T-helper 22 cell (primary cell): ENCODE results near the gene SKA3.
"Not testable (repeated sequence)": the region's sequence is repeated elsewhere in the genome, so short reads cannot be mapped to it uniquely, and the experiment has no call there.

Experiments used
- DNase-seq: peaks from one replicate; pipeline ENCODE4 v3.0.0-alpha.2; 2020; ENCODE audit warnings: low read depth

The SKA3 gene

DNA sequence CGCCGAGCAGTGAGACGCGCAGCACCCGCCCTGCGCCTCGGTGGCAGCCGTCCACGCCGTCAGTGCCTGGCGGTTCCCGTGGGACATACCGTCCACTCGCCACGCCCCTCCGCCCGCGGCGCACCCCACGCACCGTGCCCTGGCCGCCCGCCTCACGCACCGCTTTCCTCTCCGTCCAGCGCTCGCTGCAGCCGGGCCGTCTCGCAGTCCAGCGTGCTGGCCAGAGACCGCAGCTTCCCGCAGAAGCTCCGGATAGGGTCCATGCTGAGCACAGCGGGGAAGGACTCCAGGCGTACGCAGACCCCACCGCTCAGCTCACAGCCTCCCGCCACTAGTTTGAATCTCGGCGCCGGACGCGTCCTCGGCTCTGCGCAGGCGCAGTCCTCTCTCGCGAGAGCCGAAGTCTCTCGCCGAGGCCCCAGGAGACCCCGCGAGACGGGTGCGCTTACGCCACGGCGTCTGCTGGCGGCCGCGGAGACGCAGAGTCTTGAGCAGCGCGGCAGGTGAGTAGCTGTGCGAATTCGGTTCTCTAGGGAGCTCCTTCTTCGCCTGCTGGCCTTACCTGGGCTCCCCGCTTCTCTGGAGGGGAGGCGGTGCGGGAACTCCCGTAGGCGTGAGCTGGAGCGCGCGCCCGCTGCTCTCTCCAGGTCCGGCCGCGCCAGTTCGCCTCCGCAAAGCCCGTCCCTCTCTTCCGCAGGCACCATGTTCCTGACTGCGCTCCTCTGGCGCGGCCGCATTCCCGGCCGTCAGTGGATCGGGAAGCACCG is at the start of gene SKA3, which contains the start of gene MRPL57:
Gene SKA3 (minus strand): TSS at position 338 of the 767 bp plus-strand sequence. CDS start 75 bp downstream, at position 263.
Gene MRPL57 (plus strand): TSS at position 444 of the 767 bp plus-strand sequence. CDS start 259 bp downstream, at position 703.
- peak; percentile 88 for DNase-seq

GRCh38 chr13:21225082-21225481 is 48.7 kb upstream of the SKA3 start:
- DNase-seq, result no peak

GRCh38 chr13:21221268-21221667 is 44.9 kb upstream of the SKA3 start:
- no peak for DNase-seq

- DNase-seq, result not testable (repeated sequence)
Observed at GRCh38 chr13:21219716-21220115, 43.4 kb upstream of the SKA3 start.

DNA sequence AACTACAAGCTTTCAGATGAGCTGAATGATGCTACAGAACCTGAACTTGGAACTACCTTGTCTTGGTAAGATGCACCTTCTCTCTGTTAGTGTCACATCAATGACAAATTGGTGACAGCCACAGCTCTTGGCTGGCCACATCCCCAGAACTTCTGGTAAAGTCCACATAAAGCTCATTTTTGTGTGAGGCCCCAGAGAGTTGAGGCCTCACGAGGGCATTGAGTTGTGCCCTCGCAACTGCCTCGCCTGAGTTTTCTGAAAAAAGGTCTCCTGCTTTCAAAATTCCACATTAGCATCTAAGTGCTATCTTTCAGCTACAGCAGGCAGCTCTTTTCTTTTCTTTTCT is 42.7 kb upstream of the SKA3 start:
- DNase-seq, result no peak

- DNase-seq, result no peak
Observed at GRCh38 chr13:21218351-21219035, 42.1 kb upstream of the SKA3 start.

- no peak for DNase-seq
Observed at GRCh38 chr13:21216332-21216731, 40.0 kb upstream of the SKA3 start.

DNA sequence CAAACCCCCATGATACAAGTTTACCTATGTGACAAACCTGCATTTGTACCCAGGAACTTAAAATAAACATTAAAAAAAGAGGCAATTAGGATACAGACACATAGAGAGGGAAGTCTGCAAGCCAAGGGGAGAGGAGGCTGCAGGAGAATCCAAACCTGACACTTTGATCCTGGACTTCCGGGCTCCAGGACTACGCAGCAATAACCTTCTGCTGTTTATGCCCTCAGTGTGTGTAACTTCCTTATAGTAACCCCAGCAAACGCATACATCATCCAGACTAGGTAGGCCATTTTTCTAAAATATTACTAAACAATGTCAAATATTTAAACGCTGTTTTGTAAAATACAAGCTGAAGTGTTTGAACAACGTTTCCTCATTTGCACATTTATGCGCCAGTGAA is 39.1 kb upstream of the SKA3 start:
- DNase-seq, result not testable (repeated sequence)

GRCh38 chr13:21212138-21212775 is 35.9 kb upstream of the SKA3 start:
- no peak for DNase-seq

DNA sequence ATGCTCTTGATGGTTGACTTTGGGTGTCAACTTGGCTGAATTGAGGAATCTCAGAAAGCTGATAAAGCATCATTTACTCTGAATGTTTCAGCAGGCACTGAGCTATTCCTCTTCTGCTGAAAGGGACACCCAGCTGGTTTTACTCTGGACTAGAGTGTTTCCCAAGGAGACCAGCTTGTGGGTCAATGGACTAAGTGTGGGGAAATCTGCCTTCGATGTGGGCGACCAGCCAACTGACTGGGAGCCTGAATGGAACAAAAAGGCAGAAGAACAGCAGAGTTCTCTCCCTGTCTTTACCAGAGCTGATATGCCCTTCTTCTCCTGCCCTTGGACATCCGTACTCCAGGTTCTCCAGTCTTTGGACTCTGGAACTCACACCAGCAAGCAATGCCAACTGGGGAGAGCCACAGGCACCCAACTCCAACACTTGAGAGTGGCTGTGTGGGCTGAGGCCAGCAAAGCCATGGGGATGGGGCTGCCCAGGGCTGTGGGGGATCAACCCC is 32.4 kb upstream of the SKA3 start:
- no peak for DNase-seq

GRCh38 chr13:21202767-21203531 is 26.6 kb upstream of the SKA3 start:
- no peak for DNase-seq

DNA sequence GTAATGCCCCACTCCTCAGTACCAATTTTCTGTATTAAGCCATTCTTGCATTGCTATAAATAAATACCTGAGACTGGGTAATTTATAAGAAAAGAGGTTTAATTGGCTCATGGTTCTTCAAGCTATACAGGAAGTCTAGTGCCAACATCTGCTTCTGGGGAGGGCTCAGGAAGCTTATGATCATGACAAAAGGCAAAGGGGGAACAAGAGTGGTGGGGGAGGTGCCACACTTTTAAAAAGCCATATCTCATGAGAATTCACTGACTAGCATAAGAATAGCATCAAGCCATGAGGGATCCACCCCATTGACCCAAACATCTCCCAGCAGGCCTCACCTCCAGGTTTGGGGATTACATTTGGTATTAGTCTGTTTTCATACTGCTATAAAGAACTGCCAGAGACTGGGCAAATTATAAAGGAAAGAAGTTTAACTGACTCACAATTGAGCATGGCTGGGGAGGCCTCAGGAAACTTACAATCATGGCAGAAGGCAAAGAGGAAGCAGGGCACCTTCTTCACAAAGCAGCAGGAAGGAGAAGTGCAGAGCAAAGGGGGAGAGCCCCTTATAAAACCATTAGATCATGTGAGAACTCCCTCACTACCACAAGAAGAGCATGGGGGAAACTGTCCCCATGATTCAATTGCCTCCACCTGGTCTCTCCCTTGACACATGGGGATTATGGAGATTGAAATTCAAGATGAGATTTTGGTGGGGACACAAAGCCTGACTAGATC is 25.3 kb upstream of the SKA3 start:
- DNase-seq, result not testable (repeated sequence)

GRCh38 chr13:21198391-21198790 is 22.0 kb upstream of the SKA3 start:
- not testable (repeated sequence) for DNase-seq

DNA sequence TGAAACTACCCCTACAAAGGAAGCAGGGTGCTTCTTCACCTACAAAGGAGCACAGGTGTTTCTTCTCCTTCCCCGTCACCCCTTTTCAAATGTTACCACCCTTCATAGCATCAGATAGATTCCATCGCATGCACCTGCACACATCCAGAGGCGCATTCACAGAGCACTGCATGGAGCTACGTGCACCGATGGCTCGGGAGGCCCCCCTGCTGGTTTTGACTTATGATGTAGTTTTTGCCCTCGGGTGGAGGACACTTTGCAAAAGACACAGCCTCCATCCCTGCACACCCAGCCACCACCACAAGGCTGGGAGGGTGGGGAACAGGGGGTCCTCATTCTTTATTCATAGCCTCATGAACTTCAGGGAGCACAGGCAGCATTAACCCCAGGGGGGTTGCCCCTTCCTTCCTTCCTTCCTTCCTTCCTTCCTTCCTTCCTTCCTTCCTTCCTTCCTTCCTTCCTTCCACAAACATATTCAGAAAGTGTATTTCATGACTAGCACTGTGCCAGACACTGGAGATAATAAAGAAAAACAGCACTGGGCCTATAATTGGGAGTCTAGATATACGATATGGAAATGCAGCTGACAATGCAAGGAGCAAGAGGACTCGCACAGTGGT is 21.4 kb upstream of the SKA3 start:
- DNase-seq, result not testable (repeated sequence)

DNA sequence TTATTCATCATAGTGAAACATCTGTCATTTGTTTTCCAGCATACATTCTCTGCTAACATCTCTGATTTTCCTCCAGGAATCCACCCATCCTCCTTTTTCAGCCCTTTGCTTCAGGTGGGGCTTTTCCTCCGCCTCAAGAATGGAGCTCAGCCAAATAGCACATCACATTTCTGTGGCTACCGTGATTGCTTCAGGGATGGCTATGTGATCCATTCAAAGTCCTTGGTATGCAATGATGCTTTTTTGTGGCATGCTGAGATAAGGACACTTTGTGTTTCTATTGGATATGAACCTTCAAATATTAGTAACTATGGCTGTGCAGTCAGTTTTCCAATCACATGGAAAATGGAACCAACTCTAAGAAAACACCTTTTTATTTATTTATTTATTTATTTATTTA is 18.4 kb upstream of the SKA3 start:
- DNase-seq, result not testable (repeated sequence)

DNA sequence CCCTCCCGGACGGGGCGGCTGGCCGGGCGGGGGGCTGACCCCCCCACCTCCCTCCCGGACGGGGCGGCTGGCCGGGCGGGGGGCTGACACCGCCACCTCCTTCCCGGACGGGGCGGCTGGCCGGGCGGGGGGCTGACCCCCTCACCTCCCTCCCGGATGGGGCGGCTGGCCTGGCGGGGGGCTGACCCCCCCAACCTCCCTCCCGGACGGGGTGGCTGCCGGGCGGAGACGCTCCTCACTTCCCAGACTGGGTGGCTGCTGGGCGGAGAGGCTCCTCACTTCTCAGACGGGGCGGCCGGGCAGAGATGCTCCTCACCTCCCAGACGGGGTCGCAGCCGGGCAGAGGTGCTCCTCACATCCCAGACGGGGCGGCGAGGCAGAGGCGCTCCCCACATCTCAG is 10.1 kb upstream of the SKA3 start:
- DNase-seq, result not testable (repeated sequence)

GRCh38 chr13:21181671-21182070 is 5.3 kb upstream of the SKA3 start:
- no peak for DNase-seq

GRCh38 chr13:21176982-21177284 is 581 bp upstream of the SKA3 start:
- DNase-seq, result no peak

DNA sequence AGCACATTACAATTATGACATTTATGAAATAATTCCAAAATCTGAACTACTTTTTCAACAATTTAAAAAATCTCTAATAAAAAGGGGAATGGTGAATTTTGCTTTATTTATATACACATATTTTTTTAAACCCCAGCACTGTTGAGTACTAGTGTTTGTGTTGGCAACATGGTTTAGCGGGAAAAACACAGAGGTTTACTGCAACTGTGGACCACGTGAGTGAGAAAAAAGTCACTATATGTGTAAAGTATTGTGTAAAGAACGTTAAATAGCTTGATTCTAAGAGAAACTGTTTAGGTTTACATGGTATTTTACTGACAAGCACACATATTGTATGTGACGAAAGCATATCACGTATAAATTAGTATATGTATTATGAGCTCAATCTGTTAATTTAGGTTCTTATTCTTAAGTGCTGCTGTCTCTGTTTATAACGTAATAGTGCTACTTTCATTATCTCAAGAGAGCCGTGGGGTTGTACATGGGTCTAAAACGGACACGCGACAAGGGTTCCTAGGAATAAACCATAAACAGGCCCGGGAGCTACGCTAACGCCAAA is 617 bp downstream of the SKA3 start:
- DNase-seq, result no peak

- DNase-seq, result not testable (repeated sequence)
Observed at GRCh38 chr13:21173767-21174166, 2.6 kb downstream of the SKA3 start.

DNA sequence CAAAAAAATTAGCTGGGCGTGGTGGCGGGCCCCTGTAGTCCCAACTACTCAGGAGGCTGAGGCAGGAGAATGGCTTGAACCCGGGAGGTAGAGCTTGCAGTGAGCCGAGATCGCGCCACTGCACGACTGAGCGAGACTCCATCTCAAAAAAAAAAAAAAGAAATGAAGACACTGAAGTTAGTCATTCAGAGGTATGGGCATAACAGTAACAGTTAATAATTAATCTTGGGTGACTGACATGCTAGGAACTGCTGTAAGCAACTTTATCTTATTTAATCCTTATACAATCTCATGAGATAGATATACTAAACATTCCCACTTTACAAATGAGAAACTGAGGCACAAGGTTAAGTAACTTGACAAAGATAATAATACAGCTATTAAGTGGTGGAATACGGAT is 4.9 kb downstream of the SKA3 start:
- DNase-seq, result no peak
